Heart right ventricle (tissue), 16 donors: ENCODE data around the gene GRIK4. TPM values are rescaled to one million over a fixed set of nuclear protein-coding genes. Genes with fewer than 3 reads are reported as not detected.
A peak's percentile ranks its signal among the peaks of the same experiment; 100 is the strongest.

ENCODE experiments used
- ATAC-seq, 8 donors: fragments of 200-7000 bp; cut with Tn5 transposase; one replicate each; pipeline ENCODE4 v1.9.1; 2020; ENCODE audit warnings: mild to moderate bottlenecking in 8 of 8, moderate library complexity in 8 of 8, moderate number of reproducible peaks in 1 of 8
- DNase-seq, 2 donors: peaks; one replicate each; pipeline ENCODE4 v3.0.0-alpha.2; 2020
- H3K27ac ChIP-seq, 10 donors: fragments of 200-600 bp; sonication (generic) in 2 of 10; one replicate each; pipeline versions ENCODE4 v1.5.0 to v1.8.0; 2020 to 2022; ENCODE audit warnings: mild to moderate bottlenecking in 3 of 10
- H3K27me3 ChIP-seq, 7 donors: fragments of 200-600 bp; one replicate each; pipeline ENCODE4 v1.8.0; 2021 to 2022; ENCODE audit warnings: mild to moderate bottlenecking in 2 of 7
- H3K36me3 ChIP-seq, 9 donors: fragments of 200-600 bp; sonication (generic) in 1 of 9; one replicate each; pipeline versions ENCODE4 v1.5.0 to v1.8.0; 2020 to 2022; ENCODE audit warnings: mild to moderate bottlenecking in 2 of 9
- H3K4me1 ChIP-seq, 9 donors: fragments of 200-600 bp; sonication (generic) in 1 of 9; one replicate each; pipeline versions ENCODE4 v1.5.0 to v1.8.0; 2020 to 2022; ENCODE audit warnings: mild to moderate bottlenecking in 4 of 9
- H3K4me3 ChIP-seq, 10 donors: fragments of 200-600 bp; sonication (generic) in 2 of 10; one replicate each; pipeline versions ENCODE4 v1.5.0 to v1.8.0; 2020 to 2022; ENCODE audit warnings: mild to moderate bottlenecking in 7 of 10, moderate library complexity in 2 of 10
- H3K9me3 ChIP-seq, 11 donors: fragments of 200-600 bp in 10 of 11; sonication (generic) in 2 of 11; one replicate each; pipeline versions ENCODE4 v1.5.0 to v1.8.0; 2013 to 2022; ENCODE audit warnings: mild to moderate bottlenecking in 2 of 11, control low read depth in 1 of 11, moderate library complexity in 1 of 11
- WGBS, 2 donors: extraction: QIAGEN DNeasy Blood & Tissue Kit; methylation state at CpG; one replicate each; pipeline ENCODE4 v1.1.7; 2013; ENCODE audit warnings: inconsistent platforms in 1 of 2; 5-methylcytosine and 5-hydroxymethylcytosine counted together
- intact Hi-C, 10 donors: fragments of 100-400 bp; cut with DNase I; formaldehyde crosslinking; loops; one replicate each; pipeline versions ENCODE4 v1.11.1 to v1.14.2; 2022
- polyA plus RNA-seq, 2 donors: library from polyadenylated mRNA; stranded (reverse); fragments of 200-250 nt; gene quantifications; one replicate each; pipeline ENCODE4 v1.2.3, GENCODE V29; 2013
- total RNA-seq, 10 donors: library from RNA; stranded (reverse); fragmentation: NEBNext Ultra II Directional in 3 of 10; extraction: Animal tissue kit (Norgen Biotek cat#: 25700) in 3 of 10; gene quantifications; one replicate each; pipeline versions ENCODE4 v1.2.1 to v1.2.4, GENCODE V29; 2021 to 2023
- TF ChIP-seq, protein P1 (sequence below), 9 donors: fragments of 200-600 bp; sonication (generic) in 2 of 9; IDR thresholded peaks; one replicate each; pipeline versions ENCODE4 v1.5.0 to v1.8.0; 2021 to 2022; ENCODE audit warnings: antibody characterized with exemption in 9 of 9, mild to moderate bottlenecking in 5 of 9, moderate library complexity in 1 of 9
- donor health status: Arrhythmogenic right ventricular cardiomyopathy.
- donor health status: ischemic (EF 13 %, LVEDD 7.1; RV severe dilation, severe dysfunction).
- donor health status: healthy with polysubstance abuse.
- donor health status: DM: no; HTN: yes; CAD: no.
- donor health status: DM: no; HTN: no; CAD: no.
- donor health status: ischemic (EF 25% LVEDD 6.9; RV normal size, moderate dysfunction).
- donor health status: ischemic (EF 25% LVEDD 5.7; RV mildly dilated, moderate dysfunction).
- donor health status: healthy.
- donor health status: DM: yes; HTN: yes; CAD: no.
- donor health status: Ischemic cardiomyopathy.
- donor health status: ischemic (EF 35%, LVEDD 5.7; RV mildly dilated, moderate dysfunction).
- donor health status: nonischemic (EF 11% LVEDD 7.7; RV severe dilation, severe dysfunction).
- donor health status: DM: yes; HTN: yes; CAD: no.
- donor health status: PGD.
- donor health status: ischemic (EF 29% LVEDD 5.4; RV normal size, mild dysfunction).
- donor health status: nonischemic (EF 23%, LVEDD 6.1; RV moderate dilation, normal function).

GRIK4 gene
- total and polyA plus RNA-seq, 12 donors = 0.01 to 0.85 (median 0.37) TPM; not detected in 6

- Histone ChIP-seq H3K27me3 (peaks cover 0 to 61% (median 45%) of the 10 kb centered on the region in 7 donors), H3K9me3 (no peaks in the 10 kb centered on the region), H3K27ac (no peak overlapping the region), H3K36me3 (no peaks in the 10 kb centered on the region), H3K4me3 (no peak overlapping the region), H3K4me1 (peaks cover 0 to 6% (median 0%) of the 10 kb centered on the region in 9 donors)
- DNase-seq = no peak
- TF ChIP-seq, protein P1, sequence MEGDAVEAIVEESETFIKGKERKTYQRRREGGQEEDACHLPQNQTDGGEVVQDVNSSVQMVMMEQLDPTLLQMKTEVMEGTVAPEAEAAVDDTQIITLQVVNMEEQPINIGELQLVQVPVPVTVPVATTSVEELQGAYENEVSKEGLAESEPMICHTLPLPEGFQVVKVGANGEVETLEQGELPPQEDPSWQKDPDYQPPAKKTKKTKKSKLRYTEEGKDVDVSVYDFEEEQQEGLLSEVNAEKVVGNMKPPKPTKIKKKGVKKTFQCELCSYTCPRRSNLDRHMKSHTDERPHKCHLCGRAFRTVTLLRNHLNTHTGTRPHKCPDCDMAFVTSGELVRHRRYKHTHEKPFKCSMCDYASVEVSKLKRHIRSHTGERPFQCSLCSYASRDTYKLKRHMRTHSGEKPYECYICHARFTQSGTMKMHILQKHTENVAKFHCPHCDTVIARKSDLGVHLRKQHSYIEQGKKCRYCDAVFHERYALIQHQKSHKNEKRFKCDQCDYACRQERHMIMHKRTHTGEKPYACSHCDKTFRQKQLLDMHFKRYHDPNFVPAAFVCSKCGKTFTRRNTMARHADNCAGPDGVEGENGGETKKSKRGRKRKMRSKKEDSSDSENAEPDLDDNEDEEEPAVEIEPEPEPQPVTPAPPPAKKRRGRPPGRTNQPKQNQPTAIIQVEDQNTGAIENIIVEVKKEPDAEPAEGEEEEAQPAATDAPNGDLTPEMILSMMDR (IDR thresholded peaks at IDR 0.05) = no peak
- intact Hi-C loops = loop anchor here in 1 of 10 donors (5.0 kb wide), 1 partner anchor 153 kb away; no protein-coding TSS in a partner anchor
- ATAC-seq = peak in 1 of 8 donors; percentile 26
- WGBS, 2 donors = 94 to 95% methylated on average over 9 of the region's 9 CpGs
Observed at GRCh38 chr11:120524536-120525085, 13.1 kb downstream of the GRIK4 start.

- Histone ChIP-seq H3K9me3 (no peaks in the 10 kb centered on the region), H3K4me3 (no peak overlapping the region), H3K27ac (no peak overlapping the region), H3K4me1 (peaks cover 0 to 6% (median 0%) of the 10 kb centered on the region in 9 donors), H3K27me3 (peaks cover 0 to 61% (median 45%) of the 10 kb centered on the region in 7 donors), H3K36me3 (no peaks in the 10 kb centered on the region)
- intact Hi-C loops = no loop called here
- ATAC-seq (no peak), DNase-seq (no peak)
- TF ChIP-seq, protein P1 (IDR thresholded peaks at IDR 0.05) = no peak
- WGBS, 2 donors = 82 to 87% methylated on average over 16 of the region's 16 CpGs
Observed at GRCh38 chr11:120525261-120526171, 14.0 kb downstream of the GRIK4 start.

DNA sequence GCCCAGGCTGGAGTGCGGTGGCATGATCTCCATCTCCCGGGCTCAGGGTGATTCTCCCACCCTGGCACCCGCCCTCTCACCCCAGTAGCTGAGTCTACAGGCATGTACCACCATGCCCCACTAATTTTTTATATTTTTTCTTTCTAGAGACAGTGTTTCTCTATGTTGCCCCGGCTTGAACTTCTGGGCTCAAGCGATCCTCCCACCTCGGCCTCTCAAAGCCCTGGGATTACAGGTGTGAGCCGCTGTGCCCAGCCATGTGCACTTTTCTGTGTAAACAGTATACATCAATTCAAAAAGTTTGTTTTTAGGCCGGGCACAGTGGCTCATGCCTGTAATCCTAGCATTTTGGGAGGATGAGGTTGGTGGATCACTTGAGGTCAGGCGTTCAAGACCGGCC lies 14.7 kb downstream of the GRIK4 start:
- Histone ChIP-seq H3K27me3 (peaks cover 0 to 59% (median 45%) of the 10 kb centered on the region in 7 donors), H3K4me1 (peaks cover 0 to 6% (median 0%) of the 10 kb centered on the region in 9 donors), H3K4me3 (no peak overlapping the region), H3K27ac (no peak overlapping the region), H3K9me3 (no peaks in the 10 kb centered on the region), H3K36me3 (no peaks in the 10 kb centered on the region)
- ATAC-seq = no peak
- 93 to 96% methylated on average over 10 of the region's 10 CpGs for WGBS, 2 donors
- intact Hi-C loops = no loop called here
- TF ChIP-seq, protein P1 (IDR thresholded peaks at IDR 0.05) = no peak
- DNase-seq = no peak

GRCh38 chr11:120527111-120527761 lies 15.7 kb downstream of the GRIK4 start:
- intact Hi-C loops = no loop called here
- Histone ChIP-seq H3K27me3 (peaks cover 0 to 52% (median 41%) of the 10 kb centered on the region in 7 donors), H3K4me3 (no peak overlapping the region), H3K36me3 (no peaks in the 10 kb centered on the region), H3K27ac (no peak overlapping the region), H3K9me3 (no peaks in the 10 kb centered on the region), H3K4me1 (peaks cover 0 to 6% (median 0%) of the 10 kb centered on the region in 9 donors)
- ATAC-seq = peak in 6 of 8 donors; percentile 8 to 60 (median 35)
- TF ChIP-seq, protein P1 (IDR thresholded peaks at IDR 0.05) = no peak
- no peak for DNase-seq
- 32 to 39% methylated on average over 16 of the region's 16 CpGs for WGBS, 2 donors
